Sciatic nerve (tissue), 2 donors: Measurements from ENCODE around the gene CHCHD6. TPM values are rescaled to one million over a fixed set of nuclear protein-coding genes. Genes with fewer than 3 reads are reported as not detected.

Experiments used
- ATAC-seq: fragments of 200-7000 bp; cut with Tn5 transposase; one replicate; pipeline ENCODE4 v1.9.1; 2020; ENCODE audit warnings: mild to moderate bottlenecking, moderate library complexity
- DNase-seq: peaks from one replicate; pipeline ENCODE4 v3.0.0-alpha.2; 2020; ENCODE audit warnings: low spot score
- intact Hi-C: fragments of 100-400 bp; cut with DNase I; formaldehyde crosslinking; loops from one replicate; pipeline ENCODE4 v1.14.2; 2022
- total RNA-seq: library from RNA; stranded (reverse); fragmentation: NEBNext Ultra II Directional; extraction: Animal tissue kit (Norgen Biotek cat#: 25700); gene quantifications from one replicate; pipeline ENCODE4 v1.2.1, GENCODE V29; 2021
- donor health status: DM: no; HTN: no; CAD: no.
- donor health status: DM: no; HTN: no; CAD: no.

The CHCHD6 gene, protein sequence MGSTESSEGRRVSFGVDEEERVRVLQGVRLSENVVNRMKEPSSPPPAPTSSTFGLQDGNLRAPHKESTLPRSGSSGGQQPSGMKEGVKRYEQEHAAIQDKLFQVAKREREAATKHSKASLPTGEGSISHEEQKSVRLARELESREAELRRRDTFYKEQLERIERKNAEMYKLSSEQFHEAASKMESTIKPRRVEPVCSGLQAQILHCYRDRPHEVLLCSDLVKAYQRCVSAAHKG
- total RNA-seq: 19.1 TPM

GRCh38 chr3:126703512-126704493 lies at the start of gene CHCHD6:
Gene CHCHD6, plus strand, starts transcription at chr3:126704240. Its CDS starts 73 bp downstream, at chr3:126704313.
- intact Hi-C loops: no loop called here
- ATAC-seq: peak; percentile 99

GRCh38 chr3:126654571-126655383 lies 49.3 kb upstream of the CHCHD6 start, which contains the start of gene TXNRD3:
Gene TXNRD3, minus strand, starts transcription at chr3:126655124.
- peak; percentile 97 for ATAC-seq
- peak; percentile 92 for DNase-seq
- intact Hi-C loops: no loop called here

More at GRCh38 chr3:126703512-126704493, at the start of gene CHCHD6:
- DNase-seq: peak; percentile 98

DNA sequence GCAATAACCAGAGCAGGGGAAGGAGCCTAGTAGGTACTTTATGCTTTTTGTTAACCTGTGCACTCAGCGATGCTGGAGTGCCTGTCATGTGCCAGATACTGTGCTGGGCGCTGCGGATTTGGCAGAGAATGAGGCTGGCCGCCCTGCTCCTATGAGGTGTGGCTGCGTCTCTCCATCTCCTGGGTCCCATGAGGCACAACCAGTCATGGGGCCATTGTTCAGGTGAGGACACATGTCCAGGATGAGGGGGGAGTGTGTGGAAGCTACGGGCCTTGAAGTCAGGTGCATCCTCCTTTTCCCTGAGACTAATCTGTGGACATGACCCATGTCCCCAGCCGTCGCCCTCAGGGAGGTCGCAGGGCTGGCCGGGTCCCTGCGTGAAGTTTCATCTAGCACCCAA lies 48.2 kb upstream of the CHCHD6 start:
- intact Hi-C loops: no loop called here
- DNase-seq: no peak

DNA sequence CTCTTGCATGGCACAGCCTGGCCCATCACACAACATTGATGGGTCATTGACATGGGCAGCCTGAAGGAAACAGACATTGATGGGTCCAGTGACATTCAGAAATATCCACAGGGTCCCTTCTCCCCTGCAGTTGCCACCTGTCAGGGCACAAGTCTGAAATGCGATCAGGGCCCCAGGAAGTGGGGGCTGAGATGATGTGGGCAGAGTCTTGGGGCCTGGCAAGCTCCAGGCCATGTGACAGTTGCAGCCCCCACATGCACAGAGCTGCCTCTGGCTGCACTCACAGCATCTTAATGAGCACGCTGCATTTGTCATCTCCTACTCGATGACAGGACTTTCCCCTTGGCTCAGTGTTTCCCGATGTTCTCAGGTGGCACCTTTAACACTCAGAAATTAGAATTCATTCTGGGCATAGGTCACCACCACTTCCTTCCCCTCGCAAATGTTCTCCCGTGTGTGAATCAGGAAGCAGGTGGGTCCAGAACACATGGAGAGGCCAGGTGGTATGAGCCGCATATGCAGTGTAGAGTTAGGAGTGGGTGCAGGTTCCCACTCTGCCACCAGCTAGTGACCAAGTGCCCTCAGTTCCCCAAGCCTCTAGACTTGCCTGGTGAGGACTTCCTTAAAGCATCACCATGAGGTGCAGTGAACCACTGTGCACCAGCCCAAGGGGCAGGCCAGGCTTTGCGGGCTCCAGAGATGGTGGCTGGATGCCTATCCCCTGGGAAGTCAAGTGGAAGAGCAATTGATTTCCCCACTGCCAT lies 47.5 kb upstream of the CHCHD6 start:
- ATAC-seq (no peak), DNase-seq (no peak)
- intact Hi-C loops: no loop called here

More for the DNA sequence above, 48.2 kb upstream of the CHCHD6 start:
- no peak for ATAC-seq

- ATAC-seq (no peak), DNase-seq (no peak)
- intact Hi-C loops: no loop called here
Observed at GRCh38 chr3:126657901-126658300, 46.1 kb upstream of the CHCHD6 start.

- intact Hi-C loops: no loop called here
- DNase-seq: no peak
- no peak for ATAC-seq
Observed at GRCh38 chr3:126658584-126658983, 45.5 kb upstream of the CHCHD6 start.

DNA sequence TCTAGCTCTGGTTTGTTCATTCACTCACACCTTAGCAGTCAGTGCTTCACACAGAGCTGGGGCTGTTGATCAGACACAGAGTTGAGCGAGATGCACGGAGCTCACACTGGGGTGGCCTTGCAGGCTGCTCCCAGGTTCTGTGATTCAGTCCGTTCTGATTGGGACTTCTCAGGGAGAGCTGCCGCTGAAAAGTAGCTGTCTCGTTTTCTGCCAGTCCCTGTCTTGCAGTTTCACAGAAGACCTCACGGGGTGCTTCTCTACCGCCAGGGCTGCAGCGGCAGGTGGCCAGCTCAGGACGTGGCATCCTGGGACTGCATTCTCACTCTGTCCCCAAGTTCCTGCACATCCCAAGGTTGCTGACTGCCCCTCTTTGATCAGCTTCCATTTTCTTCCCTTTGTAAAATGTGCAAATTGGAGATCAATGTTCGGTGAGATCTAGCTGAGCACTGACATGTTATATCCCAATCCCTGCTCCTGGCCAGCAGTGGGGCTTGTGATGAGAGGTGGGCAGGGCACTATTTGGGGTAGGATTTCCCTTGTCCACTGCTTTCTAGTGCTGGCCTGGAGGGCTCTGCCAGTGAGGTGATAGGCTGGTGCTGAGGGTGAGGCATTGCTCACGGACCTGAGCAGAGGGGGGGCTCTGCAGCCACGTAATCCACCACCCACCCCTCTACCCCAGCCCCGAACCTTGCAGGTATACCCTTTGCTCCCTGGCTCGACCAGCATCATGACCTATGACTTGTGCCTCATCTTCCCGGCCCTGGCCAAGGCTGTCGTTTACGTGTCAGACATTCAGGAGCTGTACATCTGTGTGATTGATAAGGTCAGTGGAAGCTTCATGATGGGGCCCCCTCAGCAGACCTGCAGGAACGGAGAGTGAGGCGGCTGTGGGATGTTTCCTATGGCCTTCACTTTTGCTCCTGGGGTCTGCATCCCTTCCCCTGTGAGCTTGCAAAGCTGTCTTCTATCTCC lies 43.8 kb upstream of the CHCHD6 start:
- ATAC-seq: no peak
- intact Hi-C loops: no loop called here
- no peak for DNase-seq

DNA sequence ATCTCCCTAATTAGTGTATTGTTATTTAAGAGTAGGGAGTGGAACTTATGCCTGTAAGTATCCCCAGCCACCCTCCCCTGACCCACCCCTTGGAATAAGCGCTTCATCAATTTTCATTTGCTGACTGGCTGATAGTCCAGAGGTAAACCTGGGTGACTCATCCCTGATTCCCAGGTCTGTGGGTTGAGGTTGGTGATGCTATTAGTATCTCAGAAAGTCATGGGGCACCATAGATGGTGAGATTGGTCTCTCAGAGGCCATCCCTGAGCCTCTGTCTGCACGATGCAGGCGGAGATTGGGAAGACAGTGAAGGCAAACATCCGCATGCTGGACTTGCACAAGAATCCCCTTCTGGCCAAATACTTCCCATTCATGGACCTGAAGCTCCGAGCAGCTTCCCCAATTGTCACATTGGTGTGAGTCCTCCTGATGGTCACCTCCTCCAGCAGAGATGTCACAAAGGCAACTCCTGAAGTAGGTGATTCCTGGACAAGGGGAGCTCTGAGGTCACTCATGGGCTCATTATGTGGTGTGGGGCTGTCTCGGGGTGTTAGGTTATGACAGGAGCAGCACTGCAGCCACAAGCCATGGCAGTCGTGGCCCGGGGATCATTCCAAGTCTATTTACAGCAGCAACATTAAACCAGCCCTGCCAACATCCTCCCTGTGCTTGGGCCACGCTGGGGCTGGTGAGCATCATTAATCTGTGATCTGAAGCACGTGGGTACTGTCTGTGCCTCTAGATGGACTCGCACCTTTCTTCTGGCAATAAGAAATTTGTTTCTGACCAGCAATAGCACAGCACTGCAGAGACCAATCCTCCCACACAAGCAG lies 42.3 kb upstream of the CHCHD6 start:
- no peak for ATAC-seq
- no peak for DNase-seq

DNA sequence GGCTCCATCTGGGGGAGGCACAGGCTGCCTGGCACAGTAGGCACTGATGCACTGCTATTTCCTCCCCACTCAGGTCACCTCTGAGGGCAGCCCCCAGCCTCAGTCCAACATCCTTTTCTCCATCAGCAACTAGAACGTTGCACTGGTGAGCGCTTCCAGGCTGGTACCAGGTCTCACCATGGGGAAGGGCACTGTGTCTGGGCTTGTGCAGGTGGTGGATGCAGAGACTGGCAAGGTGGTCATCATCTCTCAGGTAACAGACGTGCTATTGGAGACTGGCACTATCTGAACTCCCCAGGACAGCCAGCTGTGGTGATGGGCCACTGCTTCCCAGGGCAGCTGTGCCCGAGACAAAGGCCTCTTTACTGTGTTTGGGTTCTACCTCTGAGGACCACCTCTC lies 40.8 kb upstream of the CHCHD6 start:
- intact Hi-C loops: no loop called here
- ATAC-seq (no peak), DNase-seq (no peak)

More for the DNA sequence above, 42.3 kb upstream of the CHCHD6 start:
- intact Hi-C loops: no loop called here

GRCh38 chr3:126663750-126664149 lies 40.3 kb upstream of the CHCHD6 start:
- intact Hi-C loops: no loop called here
- DNase-seq (no peak), ATAC-seq (no peak)

DNA sequence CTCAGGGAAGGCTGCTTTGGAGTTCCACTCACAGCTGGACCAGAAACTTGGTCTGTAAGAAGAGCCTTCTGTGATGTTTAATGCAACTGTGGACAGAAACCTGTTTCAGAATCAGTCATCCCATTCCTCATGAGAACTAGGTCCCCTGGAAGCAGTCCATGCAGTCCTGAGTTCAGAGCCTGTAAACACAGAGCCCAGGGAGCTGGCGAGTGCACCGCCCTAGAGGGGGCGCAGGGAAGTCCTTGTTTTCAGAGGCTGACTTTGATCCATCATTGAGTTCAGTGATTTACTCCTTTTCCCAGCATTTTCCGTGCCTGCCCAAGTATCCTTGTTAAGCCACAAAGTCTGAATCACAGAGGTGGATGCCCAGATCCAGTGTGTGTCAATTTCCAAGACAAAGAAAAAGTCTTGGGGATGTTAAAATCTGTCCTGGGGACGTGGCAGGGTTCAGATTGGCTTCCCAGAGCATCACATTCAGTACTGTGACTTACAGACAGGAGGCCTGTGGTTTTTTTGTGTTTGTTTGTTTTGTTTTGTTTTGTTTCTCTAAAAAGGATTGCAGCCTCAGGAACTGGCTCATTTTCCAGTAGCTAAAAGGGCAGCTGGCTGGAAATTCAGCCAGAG lies 39.3 kb upstream of the CHCHD6 start:
- ATAC-seq: peak; percentile 38
- no peak for DNase-seq
- intact Hi-C loops: no loop called here

- ATAC-seq: no peak
- intact Hi-C loops: no loop called here
- no peak for DNase-seq
Observed at GRCh38 chr3:126665221-126665936, 38.7 kb upstream of the CHCHD6 start.

GRCh38 chr3:126665959-126666657 lies 37.9 kb upstream of the CHCHD6 start:
- no peak for DNase-seq
- intact Hi-C loops: no loop called here
- ATAC-seq: no peak

GRCh38 chr3:126666658-126667528 lies 37.1 kb upstream of the CHCHD6 start:
- DNase-seq (no peak), ATAC-seq (no peak)
- intact Hi-C loops: no loop called here
